HEK293 (cell line): ENCODE results near the gene DENND1A.

Source experiments
- CTCF ChIA-PET: fragments of 350-600 bp; formaldehyde crosslinking; extraction: SDS; loops from one replicate; lab custom pipeline; 2021; ENCODE audit warnings: antibody characterized with exemption; lab: Yijun Ruan, JAX
- POLR2A ChIA-PET: fragments of 300-600 bp; formaldehyde crosslinking; extraction: SDS; loops from one replicate; lab custom pipeline; 2020; ENCODE audit warnings: antibody characterized with exemption, inconsistent platforms; lab: Yijun Ruan, JAX
- H3K27ac ChIP-seq: fragments of 200-500 bp; sonication (Bioruptor generic); 2 replicates; pipeline ENCODE4 v1.5.1; 2014; ENCODE audit warnings: low read depth, low read length, control low read depth, inconsistent platforms; ENCODE audit errors: extremely low read depth
- H3K36me3 ChIP-seq, 2 experiments: fragments of 200-500 bp in 1 of 2; sonication (Bioruptor generic) in 1 of 2; 1 replicate in 1 of 2; 2 replicates in 1 of 2; pipeline ENCODE4 v1.5.1; 2014 to 2017; ENCODE audit warnings: inconsistent platforms in 2 of 2, low read length in 2 of 2; ENCODE audit not compliant: control insufficient read depth in 2 of 2, insufficient read depth in 1 of 2
- H3K4me1 ChIP-seq: fragments of 200-500 bp; sonication (Bioruptor generic); 2 replicates; pipeline ENCODE4 v1.5.1; 2014; ENCODE audit warnings: mild to moderate bottlenecking, low read length, inconsistent platforms; ENCODE audit not compliant: control insufficient read depth, insufficient read depth
- H3K4me3 ChIP-seq: 2 replicates; pipeline ENCODE4 v1.5.1; 2011; ENCODE audit warnings: low read depth, mild to moderate bottlenecking, control low read depth, low read length, moderate library complexity
- H3K9me3 ChIP-seq: fragments of 200-500 bp; sonication (Bioruptor generic); 2 replicates; pipeline ENCODE4 v1.5.1; 2014; ENCODE audit warnings: low read depth, low read length, inconsistent platforms; ENCODE audit not compliant: control insufficient read depth, insufficient read depth
- PRDM10 ChIP-seq: fragments of 450-650 bp; formaldehyde crosslinking; IDR thresholded peaks from 2 replicates; pipeline ENCODE4 v1.5.1; 2016; ENCODE audit warnings: missing biosample characterization, missing genetic modification characterization
- PRDM2 ChIP-seq: fragments of 450-650 bp; formaldehyde crosslinking; IDR thresholded peaks from 2 replicates; pipeline ENCODE4 v1.5.1; 2016; ENCODE audit warnings: missing biosample characterization, missing genetic modification characterization, borderline replicate concordance
- PRDM4 ChIP-seq: fragments of 450-650 bp; formaldehyde crosslinking; IDR thresholded peaks from 2 replicates; pipeline ENCODE4 v1.5.1; 2017; ENCODE audit warnings: missing biosample characterization, missing genetic modification characterization
- SETDB1 ChIP-seq: IDR thresholded peaks from one replicate; pipeline ENCODE4 v1.6.1; 2017; ENCODE audit warnings: mild to moderate bottlenecking, low read length, moderate library complexity, mixed read lengths; ENCODE audit not compliant: insufficient read length
- ZBTB17 ChIP-seq: fragments of 450-650 bp; formaldehyde crosslinking; IDR thresholded peaks from 2 replicates; pipeline ENCODE4 v1.5.1; 2016; ENCODE audit warnings: missing biosample characterization, missing genetic modification characterization
- ZFP37 ChIP-seq: fragments of 450-650 bp; formaldehyde crosslinking; IDR thresholded peaks from 2 replicates; pipeline ENCODE4 v1.5.1; 2016; ENCODE audit warnings: missing biosample characterization, missing genetic modification characterization
- ZNF121 ChIP-seq: fragments of 450-650 bp; formaldehyde crosslinking; IDR thresholded peaks from 2 replicates; pipeline ENCODE4 v1.5.1; 2016; ENCODE audit warnings: missing biosample characterization, missing genetic modification characterization
- ZNF132 ChIP-seq: fragments of 450-650 bp; formaldehyde crosslinking; IDR thresholded peaks from 2 replicates; pipeline ENCODE4 v1.5.1; 2017; ENCODE audit warnings: missing biosample characterization, missing genetic modification characterization, borderline replicate concordance
- ZNF311 ChIP-seq: fragments of 450-650 bp; formaldehyde crosslinking; IDR thresholded peaks from 2 replicates; pipeline ENCODE4 v1.5.1; 2017; ENCODE audit warnings: missing biosample characterization, missing genetic modification characterization, borderline replicate concordance
- ZNF426 ChIP-seq: fragments of 450-650 bp; formaldehyde crosslinking; IDR thresholded peaks from 2 replicates; pipeline ENCODE4 v1.5.1; 2017; ENCODE audit warnings: missing biosample characterization, missing genetic modification characterization, mild to moderate bottlenecking, inconsistent platforms, moderate library complexity
- ZNF549 ChIP-seq: fragments of 450-650 bp; IDR thresholded peaks from 2 replicates; pipeline ENCODE4 v1.5.1; 2018; ENCODE audit warnings: missing biosample characterization, missing genetic modification characterization, mild to moderate bottlenecking, inconsistent platforms, moderate library complexity
- ZNF558 ChIP-seq: fragments of 450-650 bp; formaldehyde crosslinking; IDR thresholded peaks from 2 replicates; pipeline ENCODE4 v1.5.1; 2016; ENCODE audit warnings: missing biosample characterization, missing genetic modification characterization
- ZNF610 ChIP-seq: fragments of 450-650 bp; formaldehyde crosslinking; IDR thresholded peaks from 2 replicates; pipeline ENCODE4 v1.5.1; 2016; ENCODE audit warnings: missing biosample characterization, missing genetic modification characterization, borderline replicate concordance
- ZNF621 ChIP-seq: fragments of 450-650 bp; formaldehyde crosslinking; IDR thresholded peaks from 2 replicates; pipeline ENCODE4 v1.5.1; 2017; ENCODE audit warnings: missing biosample characterization, missing genetic modification characterization
- ZNF76 ChIP-seq: fragments of 450-650 bp; formaldehyde crosslinking; IDR thresholded peaks from 2 replicates; pipeline ENCODE4; 2016; ENCODE audit warnings: low read depth, missing biosample characterization, missing genetic modification characterization, borderline replicate concordance
- ZNF792 ChIP-seq: fragments of 450-650 bp; formaldehyde crosslinking; IDR thresholded peaks from 2 replicates; pipeline ENCODE4 v1.5.1; 2016; ENCODE audit warnings: missing biosample characterization, missing genetic modification characterization
- ZSCAN16 ChIP-seq: fragments of 450-650 bp; formaldehyde crosslinking; IDR thresholded peaks from 2 replicates; pipeline ENCODE4 v1.5.1; 2016; ENCODE audit warnings: missing biosample characterization, missing genetic modification characterization

The DENND1A gene

GRCh38 chr9:123550797-123551196 is 379.1 kb downstream of the DENND1A start:
- POLR2A ChIA-PET: no interaction called here
- H3K4me1 ChIP-seq: no peaks in the 10 kb centered on the region; the same call in 1 of the 2 replicates
- no peak overlapping the region for H3K27ac ChIP-seq
- no peaks in the 10 kb centered on the region for H3K36me3 ChIP-seq
- H3K4me3 ChIP-seq: no peak overlapping the region
- TF ChIP-seq ZNF76 (tag by site-specific recombination): no peak
- TF ChIP-seq PRDM10: peak; percentile 48
- TF ChIP-seq ZNF558 (tag by site-specific recombination): no peak
- no peak for TF ChIP-seq PRDM2
- no peak for TF ChIP-seq ZNF121 (tag by site-specific recombination)
- no peak for TF ChIP-seq ZFP37
- no peak for TF ChIP-seq ZNF426 (tag by site-specific recombination)
- TF ChIP-seq ZSCAN16: no peak
- no peak for TF ChIP-seq ZNF610 (tag by site-specific recombination)
- TF ChIP-seq ZNF621: no peak
- no peak for TF ChIP-seq ZNF792
- TF ChIP-seq PRDM4 (tag by site-specific recombination): no peak
- TF ChIP-seq ZNF311 (tag by site-specific recombination): no peak
- TF ChIP-seq ZNF132 (tag by site-specific recombination): no peak
- no peak for TF ChIP-seq SETDB1
- peak; percentile 57 for TF ChIP-seq ZBTB17 (tag by site-specific recombination)
- TF ChIP-seq ZNF549 (tag by site-specific recombination): no peak
- TF ChIP-seq, all 188 proteins: peak for 2
- no peaks in the 10 kb centered on the region for H3K9me3 ChIP-seq
- CTCF ChIA-PET: interaction anchor here (1.0 kb wide), 1 partner anchor 490 kb away, joined by 3 read pairs; no protein-coding TSS in a partner anchor
